Measurements from ENCODE around the gene ANGPTL1. TPM values are rescaled to one million over a fixed set of nuclear protein-coding genes. Genes with fewer than 3 reads are reported as not detected.

Gene ANGPTL1
- total and polyA plus RNA-seq, 2 donors, result 3.9 to 10.2 TPM

DNA sequence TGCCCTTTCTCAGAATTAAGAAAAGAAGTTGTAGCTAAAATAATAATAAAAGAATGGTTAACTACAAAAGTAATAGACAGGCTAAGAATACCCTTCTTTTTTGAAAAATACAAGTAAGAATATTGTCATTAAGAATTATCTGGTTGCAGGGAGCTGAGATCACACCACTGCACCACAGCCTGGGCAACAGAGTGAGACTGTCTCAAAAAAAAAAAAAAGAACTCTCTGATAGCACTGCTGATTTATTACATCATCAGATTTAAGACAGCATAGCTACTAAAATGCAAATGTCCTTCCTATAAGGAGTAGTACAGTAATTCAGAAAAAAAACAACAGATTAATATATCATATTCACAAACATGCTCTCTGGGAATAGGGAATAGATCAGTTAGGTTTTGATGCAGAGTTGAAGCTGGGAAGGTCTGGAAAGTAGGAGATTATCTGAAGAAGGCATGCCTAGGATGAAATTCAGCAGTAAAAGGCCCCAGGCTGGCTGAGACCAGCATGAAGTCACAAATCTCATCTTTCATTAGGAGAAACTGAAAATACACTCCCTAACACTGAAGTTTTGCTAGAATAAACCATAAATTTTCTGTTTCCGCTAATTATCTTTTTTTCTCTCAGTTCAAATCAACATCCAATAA is 30.7 kb upstream of the ANGPTL1 start:
- no peaks in the 10 kb centered on the region for H3K27me3 ChIP-seq (ENCODE audit: control insufficient read depth in 2 of 2, insufficient read depth in 1 of 2, low read length in 1 of 2)
- WGBS, result 97% methylated on average over 1 of the region's 1 CpG

DNA sequence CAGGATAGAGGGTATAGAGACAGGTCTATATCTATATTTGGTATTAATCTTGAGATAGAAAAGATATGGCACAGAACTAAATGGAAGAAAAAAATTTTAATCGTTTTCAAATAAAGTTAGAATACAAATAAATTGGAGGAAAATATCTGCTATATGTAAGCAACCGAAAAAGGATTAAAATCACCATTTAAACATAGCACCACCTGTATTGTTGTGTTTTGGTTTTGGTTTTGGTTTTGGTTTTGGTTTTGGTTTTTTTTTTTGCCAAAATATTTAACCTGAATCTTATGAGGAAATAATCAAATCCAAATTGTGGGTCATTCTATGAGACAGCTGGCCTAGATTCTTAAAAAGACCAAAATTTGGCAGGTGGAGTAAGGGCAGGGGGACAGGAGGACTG is 28.5 kb upstream of the ANGPTL1 start:
- H3K4me1 ChIP-seq (ENCODE audit: control insufficient read depth in 2 of 2, insufficient read depth in 2 of 2, low read length in 2 of 2), result no peaks in the 10 kb centered on the region
- DNase-seq (ENCODE audit: low read depth in 6 of 9, low spot score in 9 of 9), result no peak
- no peak overlapping the region for H3K4me3 ChIP-seq (ENCODE audit: low read length in 2 of 2)
- H3K36me3 ChIP-seq (ENCODE audit: control insufficient read depth in 2 of 2, insufficient read depth in 2 of 2, low read length in 1 of 2), result peaks cover 0 to 2% of the 10 kb centered on the region in 2 donors
- H3K27me3 ChIP-seq (ENCODE audit: control insufficient read depth in 2 of 2, insufficient read depth in 1 of 2, low read length in 1 of 2), result no peaks in the 10 kb centered on the region
- no peaks in the 10 kb centered on the region for H3K9me3 ChIP-seq (ENCODE audit: control insufficient read depth in 2 of 2, insufficient read depth in 1 of 2, low read length in 1 of 2)
- 94% methylated on average over 2 of the region's 2 CpGs for WGBS
- H3K27ac ChIP-seq (ENCODE audit: low read depth in 1 of 2, low read length in 1 of 2), result no peak overlapping the region

More for the DNA sequence above, 30.7 kb upstream of the ANGPTL1 start:
- Histone ChIP-seq H3K4me3 (ENCODE audit: low read length in 2 of 2) (no peak overlapping the region), H3K27ac (ENCODE audit: low read depth in 1 of 2, low read length in 1 of 2) (no peak overlapping the region), H3K36me3 (ENCODE audit: control insufficient read depth in 2 of 2, insufficient read depth in 2 of 2, low read length in 1 of 2) (peaks cover 0 to 4% of the 10 kb centered on the region in 2 donors), H3K4me1 (ENCODE audit: control insufficient read depth in 2 of 2, insufficient read depth in 2 of 2, low read length in 2 of 2) (no peaks in the 10 kb centered on the region), H3K9me3 (ENCODE audit: control insufficient read depth in 2 of 2, insufficient read depth in 1 of 2, low read length in 1 of 2) (no peaks in the 10 kb centered on the region)
- no peak for DNase-seq (ENCODE audit: low read depth in 6 of 9, low spot score in 9 of 9)

DNA sequence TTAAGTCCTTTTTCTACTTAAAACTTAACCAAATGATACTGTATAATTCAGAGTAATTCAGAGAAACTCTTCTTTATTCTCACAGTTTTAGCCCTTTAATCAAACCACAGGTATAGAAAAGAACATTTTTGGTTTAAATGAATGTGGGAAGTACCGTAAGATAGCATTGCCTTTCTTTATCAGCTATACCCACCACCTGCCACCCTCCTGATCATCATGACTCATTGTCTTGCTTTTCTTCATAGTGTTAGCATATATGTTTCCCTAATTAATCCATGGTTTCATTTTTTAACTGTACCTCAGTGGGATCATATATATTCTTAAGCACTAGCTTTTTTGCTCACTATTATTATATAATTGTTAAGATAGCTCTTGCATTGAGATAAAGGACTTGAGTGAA is 27.5 kb upstream of the ANGPTL1 start:
- Histone ChIP-seq H3K4me1 (ENCODE audit: control insufficient read depth in 2 of 2, insufficient read depth in 2 of 2, low read length in 2 of 2) (no peaks in the 10 kb centered on the region), H3K36me3 (ENCODE audit: control insufficient read depth in 2 of 2, insufficient read depth in 2 of 2, low read length in 1 of 2) (peaks cover 0 to 6% of the 10 kb centered on the region in 2 donors)
- 93% methylated on average over 1 of the region's 1 CpG for WGBS

DNA sequence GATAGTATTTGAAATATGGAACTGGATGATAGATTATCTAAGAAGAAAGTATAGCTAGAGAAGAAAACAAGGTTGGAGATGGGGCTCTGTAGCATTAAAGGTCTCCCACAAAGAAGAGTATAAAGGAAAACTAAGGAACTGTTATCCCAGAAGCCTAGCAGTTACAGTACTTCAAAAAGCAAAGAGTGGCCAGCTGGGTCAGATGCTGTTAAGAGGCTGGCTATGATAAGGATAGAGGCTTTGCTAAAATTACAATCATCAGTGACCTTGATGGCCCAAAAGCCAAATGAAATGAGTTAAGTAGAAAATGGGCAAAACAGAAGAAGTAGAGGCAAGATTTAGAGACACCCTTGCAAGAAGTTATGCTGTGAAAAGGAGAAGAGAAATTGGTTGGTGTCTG is 25.1 kb upstream of the ANGPTL1 start:
- Histone ChIP-seq H3K4me3 (ENCODE audit: low read length in 2 of 2) (no peak overlapping the region), H3K27ac (ENCODE audit: low read depth in 1 of 2, low read length in 1 of 2) (no peak overlapping the region), H3K4me1 (ENCODE audit: control insufficient read depth in 2 of 2, insufficient read depth in 2 of 2, low read length in 2 of 2) (no peaks in the 10 kb centered on the region), H3K36me3 (ENCODE audit: control insufficient read depth in 2 of 2, insufficient read depth in 2 of 2, low read length in 1 of 2) (peaks cover 0 to 4% of the 10 kb centered on the region in 2 donors), H3K9me3 (ENCODE audit: control insufficient read depth in 2 of 2, insufficient read depth in 1 of 2, low read length in 1 of 2) (no peaks in the 10 kb centered on the region), H3K27me3 (ENCODE audit: control insufficient read depth in 2 of 2, insufficient read depth in 1 of 2, low read length in 1 of 2) (no peaks in the 10 kb centered on the region)
- DNase-seq (ENCODE audit: low read depth in 6 of 9, low spot score in 9 of 9), result no peak

More for the DNA sequence above, 27.5 kb upstream of the ANGPTL1 start:
- H3K9me3 ChIP-seq (ENCODE audit: control insufficient read depth in 2 of 2, insufficient read depth in 1 of 2, low read length in 1 of 2), result no peaks in the 10 kb centered on the region
- DNase-seq (ENCODE audit: low read depth in 6 of 9, low spot score in 9 of 9), result no peak
- H3K27ac ChIP-seq (ENCODE audit: low read depth in 1 of 2, low read length in 1 of 2), result no peak overlapping the region
- H3K4me3 ChIP-seq (ENCODE audit: low read length in 2 of 2), result no peak overlapping the region
- no peaks in the 10 kb centered on the region for H3K27me3 ChIP-seq (ENCODE audit: control insufficient read depth in 2 of 2, insufficient read depth in 1 of 2, low read length in 1 of 2)

DNA sequence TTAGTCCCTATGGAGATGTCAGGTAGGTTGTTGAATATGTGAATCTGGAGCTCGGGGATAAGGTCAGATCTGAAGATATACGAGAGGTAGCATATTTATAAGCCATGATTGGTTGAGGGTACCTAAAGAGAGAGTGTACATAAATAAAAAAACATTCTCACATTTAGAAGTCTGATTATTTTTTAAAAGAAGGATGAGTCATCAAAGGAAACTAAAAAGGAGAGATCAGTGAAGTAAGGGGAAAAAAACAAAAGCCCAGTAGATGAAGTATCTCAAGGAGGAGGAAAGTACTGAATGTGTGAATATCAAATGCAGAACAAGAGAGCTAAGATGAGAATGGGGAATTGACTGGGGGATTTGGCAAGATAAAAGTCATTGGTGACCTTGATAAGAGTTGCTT is 15.7 kb upstream of the ANGPTL1 start:
- H3K27me3 ChIP-seq (ENCODE audit: control insufficient read depth in 2 of 2, insufficient read depth in 1 of 2, low read length in 1 of 2), result no peaks in the 10 kb centered on the region
- DNase-seq (ENCODE audit: low read depth in 6 of 9, low spot score in 9 of 9), result no peak
- no peaks in the 10 kb centered on the region for H3K4me1 ChIP-seq (ENCODE audit: control insufficient read depth in 2 of 2, insufficient read depth in 2 of 2, low read length in 2 of 2)
- H3K9me3 ChIP-seq (ENCODE audit: control insufficient read depth in 2 of 2, insufficient read depth in 1 of 2, low read length in 1 of 2), result no peaks in the 10 kb centered on the region
- H3K4me3 ChIP-seq (ENCODE audit: low read length in 2 of 2), result no peak overlapping the region
- 100% methylated on average over 2 of the region's 2 CpGs for WGBS
- H3K36me3 ChIP-seq (ENCODE audit: control insufficient read depth in 2 of 2, insufficient read depth in 2 of 2, low read length in 1 of 2), result peaks cover 7 to 9% of the 10 kb centered on the region in 2 donors
- no peak overlapping the region for H3K27ac ChIP-seq (ENCODE audit: low read depth in 1 of 2, low read length in 1 of 2)

DNA sequence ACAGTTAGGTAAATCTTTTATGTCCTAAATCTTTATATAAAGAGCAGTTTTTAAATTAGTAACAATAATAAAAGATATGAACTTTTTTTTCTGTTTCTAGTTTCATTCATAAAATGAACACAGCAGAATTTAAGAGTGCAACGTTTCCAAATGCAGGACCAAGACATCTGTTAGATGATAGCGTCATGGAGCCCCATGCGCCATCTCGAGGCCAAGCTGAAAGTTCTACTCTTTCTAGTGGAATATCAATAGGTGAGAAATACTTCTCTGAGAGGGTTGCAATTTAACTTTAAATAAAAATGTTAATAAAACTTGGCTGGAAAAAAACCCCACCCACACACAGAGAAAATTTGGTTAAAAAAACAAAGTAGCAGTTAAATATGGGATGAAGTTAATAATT is 15.0 kb upstream of the ANGPTL1 start:
- H3K4me1 ChIP-seq (ENCODE audit: control insufficient read depth in 2 of 2, insufficient read depth in 2 of 2, low read length in 2 of 2), result no peaks in the 10 kb centered on the region
- peaks cover 7 to 9% of the 10 kb centered on the region in 2 donors for H3K36me3 ChIP-seq (ENCODE audit: control insufficient read depth in 2 of 2, insufficient read depth in 2 of 2, low read length in 1 of 2)
- H3K27me3 ChIP-seq (ENCODE audit: control insufficient read depth in 2 of 2, insufficient read depth in 1 of 2, low read length in 1 of 2), result no peaks in the 10 kb centered on the region
- no peak overlapping the region for H3K4me3 ChIP-seq (ENCODE audit: low read length in 2 of 2)
- no peak overlapping the region for H3K27ac ChIP-seq (ENCODE audit: low read depth in 1 of 2, low read length in 1 of 2)
- no peaks in the 10 kb centered on the region for H3K9me3 ChIP-seq (ENCODE audit: control insufficient read depth in 2 of 2, insufficient read depth in 1 of 2, low read length in 1 of 2)
- DNase-seq (ENCODE audit: low read depth in 6 of 9, low spot score in 9 of 9), result no peak
- 99% methylated on average over 4 of the region's 4 CpGs for WGBS

DNA sequence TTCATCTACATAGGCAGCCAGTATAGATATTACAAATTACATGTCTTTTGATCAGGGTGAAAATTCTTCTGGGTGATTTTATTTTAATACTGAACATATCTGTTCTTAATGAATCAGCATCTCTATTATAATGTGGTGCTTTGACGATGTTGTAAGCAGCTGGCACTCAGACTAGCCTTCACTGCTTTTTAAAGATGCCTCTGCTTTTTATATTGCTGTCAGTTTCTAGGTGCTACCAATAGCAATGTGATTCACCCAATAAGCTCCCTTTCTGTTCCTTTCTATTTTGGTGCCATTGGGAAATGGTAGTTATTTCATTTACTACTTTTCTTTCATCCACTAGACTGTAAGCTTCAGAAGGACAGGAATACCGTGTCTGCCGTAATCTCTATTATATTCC is 11.1 kb upstream of the ANGPTL1 start:
- Histone ChIP-seq H3K4me1 (ENCODE audit: control insufficient read depth in 2 of 2, insufficient read depth in 2 of 2, low read length in 2 of 2) (no peaks in the 10 kb centered on the region), H3K27me3 (ENCODE audit: control insufficient read depth in 2 of 2, insufficient read depth in 1 of 2, low read length in 1 of 2) (no peaks in the 10 kb centered on the region), H3K27ac (ENCODE audit: low read depth in 1 of 2, low read length in 1 of 2) (no peak overlapping the region), H3K9me3 (ENCODE audit: control insufficient read depth in 2 of 2, insufficient read depth in 1 of 2, low read length in 1 of 2) (no peaks in the 10 kb centered on the region), H3K36me3 (ENCODE audit: control insufficient read depth in 2 of 2, insufficient read depth in 2 of 2, low read length in 1 of 2) (peaks cover 7% of the 10 kb centered on the region in 2 donors), H3K4me3 (ENCODE audit: low read length in 2 of 2) (no peak overlapping the region)
- no peak for DNase-seq (ENCODE audit: low read depth in 6 of 9, low spot score in 9 of 9)
- 100% methylated on average over 3 of the region's 3 CpGs for WGBS

DNA sequence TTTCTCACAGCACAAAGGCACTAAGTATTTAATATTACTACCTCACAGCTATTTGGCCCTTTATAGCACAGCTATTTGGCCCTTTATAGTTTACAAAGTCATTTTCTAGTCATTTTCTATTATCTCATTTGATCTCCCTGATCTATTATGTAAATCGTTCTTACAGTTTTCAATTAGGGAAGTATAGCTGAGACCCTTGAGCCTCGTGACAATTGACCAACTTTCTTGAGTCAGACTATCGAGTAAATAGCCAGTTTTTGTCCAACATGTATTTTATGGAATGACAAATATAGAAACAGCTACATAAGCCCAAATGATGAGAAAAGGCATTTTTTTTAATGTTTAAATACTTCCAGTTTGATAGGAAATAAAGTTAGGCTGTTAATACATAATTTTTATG is 7.0 kb upstream of the ANGPTL1 start:
- H3K4me3 ChIP-seq (ENCODE audit: low read length in 2 of 2), result no peak overlapping the region
- H3K9me3 ChIP-seq (ENCODE audit: control insufficient read depth in 2 of 2, insufficient read depth in 1 of 2, low read length in 1 of 2), result no peaks in the 10 kb centered on the region
- DNase-seq (ENCODE audit: low read depth in 6 of 9, low spot score in 9 of 9), result no peak
- H3K4me1 ChIP-seq (ENCODE audit: control insufficient read depth in 2 of 2, insufficient read depth in 2 of 2, low read length in 2 of 2), result no peaks in the 10 kb centered on the region
- no peaks in the 10 kb centered on the region for H3K36me3 ChIP-seq (ENCODE audit: control insufficient read depth in 2 of 2, insufficient read depth in 2 of 2, low read length in 1 of 2)
- 98% methylated on average over 3 of the region's 3 CpGs for WGBS
- H3K27me3 ChIP-seq (ENCODE audit: control insufficient read depth in 2 of 2, insufficient read depth in 1 of 2, low read length in 1 of 2), result no peaks in the 10 kb centered on the region
- H3K27ac ChIP-seq (ENCODE audit: low read depth in 1 of 2, low read length in 1 of 2), result no peak overlapping the region

DNA sequence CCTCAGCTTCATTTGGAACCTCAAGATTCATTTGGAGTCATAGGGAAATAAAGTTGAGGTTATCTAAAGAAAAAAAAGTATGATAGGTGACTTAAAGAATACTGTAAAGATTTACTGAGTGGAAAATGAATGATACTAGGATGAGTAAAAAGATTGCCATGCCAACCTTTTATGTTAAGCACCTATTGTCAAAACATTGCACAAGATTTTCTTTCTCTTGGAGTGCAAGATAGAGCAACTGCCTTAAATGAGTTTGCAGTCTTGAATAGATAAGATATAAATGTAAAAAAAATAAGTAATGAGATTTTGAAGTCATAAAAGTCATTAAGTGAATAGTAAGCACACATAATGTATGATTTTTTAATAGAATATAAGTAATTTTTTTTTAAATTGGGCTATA is 5.1 kb upstream of the ANGPTL1 start:
- H3K9me3 ChIP-seq (ENCODE audit: control insufficient read depth in 2 of 2, insufficient read depth in 1 of 2, low read length in 1 of 2), result no peaks in the 10 kb centered on the region
- H3K4me1 ChIP-seq (ENCODE audit: control insufficient read depth in 2 of 2, insufficient read depth in 2 of 2, low read length in 2 of 2), result no peaks in the 10 kb centered on the region
- H3K27me3 ChIP-seq (ENCODE audit: control insufficient read depth in 2 of 2, insufficient read depth in 1 of 2, low read length in 1 of 2), result no peaks in the 10 kb centered on the region
- no peak overlapping the region for H3K4me3 ChIP-seq (ENCODE audit: low read length in 2 of 2)
- DNase-seq (ENCODE audit: low read depth in 6 of 9, low spot score in 9 of 9), result no peak
- no peaks in the 10 kb centered on the region for H3K36me3 ChIP-seq (ENCODE audit: control insufficient read depth in 2 of 2, insufficient read depth in 2 of 2, low read length in 1 of 2)
- H3K27ac ChIP-seq (ENCODE audit: low read depth in 1 of 2, low read length in 1 of 2), result no peak overlapping the region

DNA sequence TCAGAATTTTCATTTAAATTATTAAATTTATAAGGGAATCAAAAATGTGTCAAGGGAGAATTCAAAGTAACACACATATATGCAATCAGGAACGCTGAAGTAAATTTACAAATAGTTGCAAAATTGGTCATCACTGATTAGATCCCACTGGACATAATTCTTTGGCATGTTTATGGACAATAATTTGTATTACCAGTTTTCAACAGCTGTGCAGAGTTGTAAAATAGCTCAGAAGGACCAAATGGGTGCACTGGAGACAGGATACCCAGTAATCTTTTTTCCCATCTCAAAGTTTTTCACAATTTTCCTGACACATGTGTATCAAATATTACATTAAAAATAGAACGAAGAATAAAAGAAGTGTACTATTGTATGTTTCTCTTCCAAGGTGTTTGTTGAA is 4.1 kb upstream of the ANGPTL1 start:
- DNase-seq (ENCODE audit: low read depth in 6 of 9, low spot score in 9 of 9), result no peak
- no peaks in the 10 kb centered on the region for H3K4me1 ChIP-seq (ENCODE audit: control insufficient read depth in 2 of 2, insufficient read depth in 2 of 2, low read length in 2 of 2)
- H3K36me3 ChIP-seq (ENCODE audit: control insufficient read depth in 2 of 2, insufficient read depth in 2 of 2, low read length in 1 of 2), result no peaks in the 10 kb centered on the region
- H3K9me3 ChIP-seq (ENCODE audit: control insufficient read depth in 2 of 2, insufficient read depth in 1 of 2, low read length in 1 of 2), result no peaks in the 10 kb centered on the region
- 95% methylated on average over 2 of the region's 2 CpGs for WGBS
- no peaks in the 10 kb centered on the region for H3K27me3 ChIP-seq (ENCODE audit: control insufficient read depth in 2 of 2, insufficient read depth in 1 of 2, low read length in 1 of 2)
- no peak overlapping the region for H3K27ac ChIP-seq (ENCODE audit: low read depth in 1 of 2, low read length in 1 of 2)
- H3K4me3 ChIP-seq (ENCODE audit: low read length in 2 of 2), result no peak overlapping the region
